Measurements from ENCODE around the gene C22orf39.

Gene C22orf39

DNA sequence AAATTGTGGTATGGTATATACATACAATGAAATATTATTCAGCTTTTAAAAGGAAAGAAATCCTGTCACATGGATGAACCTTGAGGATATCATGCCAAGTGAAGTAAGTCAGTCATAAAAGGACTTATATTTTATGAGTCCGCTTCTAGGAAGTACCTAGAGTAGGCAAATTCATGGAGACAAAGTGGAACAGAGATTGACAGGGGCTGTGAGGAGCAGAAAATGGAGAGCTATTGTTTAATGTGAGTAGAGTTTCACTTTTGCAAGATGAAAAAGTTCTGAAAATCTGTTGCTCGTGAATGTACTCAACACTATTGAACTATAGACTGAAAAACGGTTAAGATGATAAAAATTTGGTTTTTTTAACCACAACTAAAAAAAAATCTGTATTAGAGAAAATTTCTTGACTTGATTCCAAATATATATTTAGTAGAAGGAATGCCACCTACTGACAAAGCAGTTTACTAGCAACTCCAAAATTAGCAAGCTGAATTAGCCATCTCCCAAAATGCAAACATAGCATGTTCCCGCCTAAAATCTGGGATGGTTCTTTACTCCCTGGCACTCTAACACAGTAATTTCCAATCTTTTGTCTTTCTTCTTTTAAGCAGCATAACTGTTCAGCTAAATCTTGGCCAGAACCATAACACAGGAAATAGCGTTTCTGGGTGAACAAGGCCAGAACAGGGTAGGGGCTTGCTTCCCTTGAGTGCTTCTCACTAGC lies 30.0 kb upstream of the C22orf39 start:
- no peak for DNase-seq (ENCODE audit: low spot score)

DNA sequence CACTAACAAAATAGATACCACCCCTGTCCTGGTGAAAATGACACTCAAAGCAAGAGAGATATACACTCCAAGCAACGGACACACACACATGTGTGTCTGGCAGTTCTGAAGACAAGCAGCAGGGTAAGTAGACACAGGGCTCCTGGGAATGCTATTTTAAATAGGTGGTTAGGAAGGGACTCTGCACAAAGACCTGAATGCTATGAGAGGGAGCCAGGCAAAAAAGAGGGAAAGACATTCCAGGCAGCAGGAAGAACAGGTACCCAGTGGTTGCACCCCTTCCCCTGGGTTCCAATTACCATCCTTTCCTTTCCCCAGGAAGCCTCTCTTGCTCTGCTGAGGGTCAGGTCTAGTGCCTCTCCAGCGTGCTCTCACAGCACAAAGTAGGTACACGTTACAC lies 28.5 kb upstream of the C22orf39 start:
- DNase-seq (ENCODE audit: low spot score), result no peak

DNA sequence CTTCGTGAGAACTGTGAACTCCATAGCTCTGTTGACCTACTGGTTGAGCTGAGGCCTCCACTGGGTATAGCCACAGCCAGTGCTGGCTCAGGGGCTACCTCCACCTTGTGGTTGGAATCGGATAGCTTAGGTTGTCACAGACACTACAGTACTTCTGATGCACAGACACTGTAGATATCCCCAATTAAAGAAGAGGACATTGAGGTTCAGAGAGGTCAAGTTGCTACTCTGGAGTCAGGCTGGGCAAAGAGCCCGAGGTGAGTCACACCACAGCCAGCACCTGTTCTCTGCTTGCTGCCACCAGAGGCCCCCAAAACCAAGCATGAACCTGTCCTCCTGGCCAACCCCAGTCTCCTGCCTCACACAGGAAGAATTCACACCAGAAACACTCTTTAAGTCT lies 26.1 kb upstream of the C22orf39 start:
- DNase-seq (ENCODE audit: low spot score), result no peak

DNA sequence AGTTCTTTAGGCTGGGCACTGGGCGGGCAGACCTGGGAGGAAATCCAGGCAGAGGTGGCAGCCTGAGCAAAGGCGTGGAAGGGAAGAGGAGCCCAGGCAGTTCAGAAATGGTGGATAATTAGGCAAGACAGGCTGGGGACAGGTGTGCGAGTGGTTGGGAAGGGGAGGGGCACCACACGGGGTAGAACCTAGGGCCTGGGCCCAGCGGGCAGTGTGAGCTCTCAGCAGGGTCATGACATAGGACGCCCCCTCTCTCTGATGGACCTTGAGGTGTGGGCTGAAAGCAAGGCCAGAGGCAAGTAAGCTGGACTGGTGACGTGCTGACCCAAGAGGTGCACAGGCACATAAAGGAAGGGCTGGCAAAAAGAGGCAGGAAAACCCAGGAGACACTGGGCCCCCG lies 24.7 kb upstream of the C22orf39 start:
- no peak for DNase-seq (ENCODE audit: low spot score)

DNA sequence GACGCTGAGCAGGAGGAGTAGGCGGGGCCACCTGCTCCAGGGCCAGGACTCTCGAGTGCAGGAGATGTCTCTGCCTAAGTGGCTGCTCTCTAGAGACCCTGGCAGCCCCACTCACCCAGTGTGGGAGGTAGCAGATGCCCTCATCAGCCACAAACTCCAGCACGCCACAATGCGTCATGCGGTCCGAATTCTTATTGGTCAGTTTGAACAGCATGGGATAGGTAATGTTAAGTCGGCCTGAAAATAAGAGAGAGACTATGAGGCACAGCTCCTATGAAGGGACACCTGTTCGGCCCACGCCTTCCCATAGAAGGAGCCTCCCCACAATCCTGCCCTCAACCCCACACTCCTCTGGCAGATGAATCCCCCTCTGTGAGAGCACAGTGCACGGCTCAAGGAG lies 24.1 kb upstream of the C22orf39 start:
- no peak for DNase-seq (ENCODE audit: low spot score)

DNA sequence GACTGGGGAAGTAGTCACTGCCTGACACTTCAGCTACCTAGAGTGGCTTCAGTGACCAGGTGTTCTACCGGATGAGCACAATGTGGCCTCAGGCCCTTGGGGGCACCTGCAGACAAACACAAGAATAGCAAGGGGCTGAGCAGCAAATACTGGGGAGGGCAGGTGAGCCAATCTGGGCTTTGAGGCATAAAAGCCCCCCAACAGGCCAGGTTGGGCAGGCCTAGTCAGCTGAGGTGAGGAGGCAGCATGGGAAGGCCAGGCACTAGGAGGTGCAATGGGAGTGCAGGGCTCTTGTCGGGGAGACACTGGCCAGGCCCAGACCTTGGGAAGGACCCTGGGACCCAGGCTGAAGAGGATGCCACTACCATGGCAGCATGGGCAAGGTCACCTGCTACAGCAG lies 22.5 kb upstream of the C22orf39 start:
- no peak for DNase-seq (ENCODE audit: low spot score)

DNA sequence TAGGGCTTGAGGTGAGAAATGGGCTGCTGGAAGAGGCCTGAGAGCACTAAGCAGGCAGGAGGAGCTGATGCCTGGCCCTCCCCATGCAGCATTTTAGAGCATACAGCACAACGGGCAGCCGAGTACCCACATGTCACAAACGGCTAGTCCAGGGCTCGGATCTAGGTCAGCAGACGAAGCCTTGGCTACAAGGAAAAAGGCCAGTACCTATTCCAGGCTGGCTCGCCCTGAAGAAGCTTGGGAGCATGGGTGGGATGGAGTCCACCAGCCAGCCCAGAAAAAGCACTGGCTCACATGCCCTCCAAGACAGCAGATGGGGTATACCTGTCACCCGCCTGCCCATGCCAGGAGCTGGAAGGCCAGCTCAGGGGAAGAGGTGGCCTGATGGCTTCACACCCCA lies 21.9 kb upstream of the C22orf39 start:
- DNase-seq (ENCODE audit: low spot score), result no peak

DNA sequence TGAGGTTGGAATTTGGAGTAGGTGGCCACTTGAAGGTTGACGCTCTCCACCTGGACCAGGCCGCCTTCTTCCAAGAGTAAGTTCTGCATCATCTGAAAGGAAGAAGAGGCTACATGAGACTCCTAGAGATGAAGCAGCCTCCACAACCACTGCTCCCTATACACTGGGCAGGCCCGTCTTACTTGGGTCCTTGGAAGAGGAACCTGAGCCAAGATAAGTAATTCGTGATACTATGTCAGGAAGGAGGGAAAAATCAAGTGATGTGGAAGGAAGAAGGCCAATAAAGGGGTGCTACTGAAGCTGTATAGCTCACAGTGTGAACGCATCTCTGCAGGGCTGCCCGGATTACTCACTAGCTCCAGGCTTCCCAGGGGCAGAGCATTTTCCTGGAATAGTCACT lies 20.4 kb upstream of the C22orf39 start:
- DNase-seq (ENCODE audit: low spot score), result no peak

DNA sequence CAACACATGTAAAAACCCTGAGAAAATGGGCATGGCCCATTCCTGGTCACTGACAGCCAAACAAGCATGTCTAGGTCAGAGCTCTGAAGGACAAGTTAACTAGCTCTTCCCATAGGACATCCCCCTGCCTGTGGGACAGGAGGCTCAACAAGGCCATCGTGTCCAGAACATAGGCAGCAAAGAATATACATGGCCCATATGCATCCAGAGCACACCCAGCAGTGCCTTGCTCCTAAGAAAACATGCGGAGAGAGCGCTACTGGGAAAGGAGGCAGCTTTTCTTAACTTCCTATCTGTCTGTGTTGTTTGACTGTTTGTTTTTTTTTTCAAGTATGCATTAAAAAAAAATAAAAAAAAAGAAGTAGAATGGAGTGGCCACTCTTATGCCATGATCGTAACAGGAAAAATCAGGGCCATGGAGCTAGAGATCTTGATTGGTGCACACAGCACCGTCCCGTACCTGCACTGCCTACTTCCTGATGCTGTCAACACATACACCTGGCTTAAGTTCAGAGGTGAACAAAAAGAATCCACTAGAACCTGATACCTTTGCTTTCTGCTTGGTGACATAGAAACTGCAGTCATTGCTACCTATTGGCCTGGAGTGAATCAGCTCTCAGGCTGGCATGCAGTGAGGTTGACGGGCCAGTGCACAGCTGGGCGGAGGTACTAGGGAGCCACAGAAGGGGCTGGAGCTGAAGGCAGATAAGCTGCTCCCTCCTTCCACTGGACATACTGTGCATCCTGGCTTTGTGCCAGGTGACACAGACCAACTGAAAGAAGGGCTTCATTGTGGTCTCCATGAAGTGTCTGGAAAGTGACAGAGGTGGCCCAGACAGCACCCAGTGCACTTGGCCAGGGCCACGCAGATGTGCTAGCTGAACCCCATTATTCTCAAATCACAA lies 19.6 kb upstream of the C22orf39 start:
- DNase-seq (ENCODE audit: low spot score), result no peak

DNA sequence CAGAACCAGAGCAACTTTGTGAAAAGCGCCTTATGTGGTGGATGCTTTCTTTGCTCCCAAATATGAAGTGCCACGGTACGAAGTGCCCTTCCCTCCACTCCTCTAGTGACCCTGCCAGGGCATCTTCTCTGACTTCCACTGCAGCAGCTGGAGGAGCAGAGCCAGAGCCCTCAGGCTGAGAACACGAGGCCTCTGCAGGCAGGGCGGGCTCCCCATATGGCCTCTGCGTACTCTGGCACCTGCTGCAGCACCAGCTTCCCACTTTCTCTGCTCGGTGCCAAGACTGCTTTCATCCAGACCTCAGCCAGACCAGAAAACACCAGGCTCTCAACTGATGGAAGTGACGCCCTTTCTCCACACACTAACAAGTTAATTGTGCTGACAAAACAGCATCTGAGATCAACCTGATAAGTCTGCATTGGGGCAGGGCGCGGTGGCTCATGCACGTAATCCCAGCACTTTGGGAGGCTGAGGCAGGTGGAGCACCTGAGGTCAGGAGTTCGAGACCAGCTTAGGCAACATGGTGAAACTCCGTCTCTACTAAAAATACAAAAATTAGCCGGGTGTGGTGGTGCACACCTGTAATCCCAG lies 18.7 kb upstream of the C22orf39 start:
- DNase-seq (ENCODE audit: low spot score), result no peak

DNA sequence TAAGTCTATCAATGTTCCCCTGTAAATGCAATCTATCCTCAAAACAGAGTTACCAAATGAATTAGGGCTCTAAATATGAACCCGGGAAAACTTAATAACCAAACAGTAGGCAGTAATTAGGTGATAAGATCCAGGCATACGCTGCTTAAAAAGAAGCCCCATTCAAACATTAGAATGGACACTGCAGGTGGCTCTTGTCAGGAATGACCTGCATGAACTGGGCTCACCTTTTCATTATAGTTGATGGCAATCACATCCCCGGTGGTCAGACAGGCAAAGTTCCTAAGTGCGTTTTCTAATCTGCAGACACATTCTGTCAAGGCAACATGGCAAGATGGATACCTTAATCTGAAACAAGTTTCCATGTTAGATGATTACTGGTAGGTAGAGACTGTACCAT lies 17.5 kb upstream of the C22orf39 start:
- DNase-seq (ENCODE audit: low spot score), result no peak

DNA sequence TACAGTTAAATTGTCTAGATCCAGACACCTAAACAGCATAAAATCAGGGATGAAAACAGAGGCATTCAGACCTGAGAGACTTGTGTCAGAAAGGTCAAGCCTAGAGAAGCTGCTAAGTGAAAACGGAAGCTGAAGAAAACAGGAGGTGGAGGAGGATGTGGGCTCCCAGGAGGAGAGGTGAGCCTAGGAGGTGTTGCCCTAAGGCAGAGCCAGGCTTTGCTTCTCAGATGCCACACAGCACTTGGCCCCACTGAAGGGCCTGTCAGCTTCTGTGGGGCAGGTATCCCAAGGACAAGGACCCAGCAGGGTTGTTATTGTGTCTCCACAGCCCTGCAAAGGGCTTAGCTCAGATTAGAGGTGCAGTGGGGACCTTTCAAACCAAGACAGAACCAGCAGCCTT lies 17.0 kb upstream of the C22orf39 start:
- DNase-seq (ENCODE audit: low spot score), result no peak

DNA sequence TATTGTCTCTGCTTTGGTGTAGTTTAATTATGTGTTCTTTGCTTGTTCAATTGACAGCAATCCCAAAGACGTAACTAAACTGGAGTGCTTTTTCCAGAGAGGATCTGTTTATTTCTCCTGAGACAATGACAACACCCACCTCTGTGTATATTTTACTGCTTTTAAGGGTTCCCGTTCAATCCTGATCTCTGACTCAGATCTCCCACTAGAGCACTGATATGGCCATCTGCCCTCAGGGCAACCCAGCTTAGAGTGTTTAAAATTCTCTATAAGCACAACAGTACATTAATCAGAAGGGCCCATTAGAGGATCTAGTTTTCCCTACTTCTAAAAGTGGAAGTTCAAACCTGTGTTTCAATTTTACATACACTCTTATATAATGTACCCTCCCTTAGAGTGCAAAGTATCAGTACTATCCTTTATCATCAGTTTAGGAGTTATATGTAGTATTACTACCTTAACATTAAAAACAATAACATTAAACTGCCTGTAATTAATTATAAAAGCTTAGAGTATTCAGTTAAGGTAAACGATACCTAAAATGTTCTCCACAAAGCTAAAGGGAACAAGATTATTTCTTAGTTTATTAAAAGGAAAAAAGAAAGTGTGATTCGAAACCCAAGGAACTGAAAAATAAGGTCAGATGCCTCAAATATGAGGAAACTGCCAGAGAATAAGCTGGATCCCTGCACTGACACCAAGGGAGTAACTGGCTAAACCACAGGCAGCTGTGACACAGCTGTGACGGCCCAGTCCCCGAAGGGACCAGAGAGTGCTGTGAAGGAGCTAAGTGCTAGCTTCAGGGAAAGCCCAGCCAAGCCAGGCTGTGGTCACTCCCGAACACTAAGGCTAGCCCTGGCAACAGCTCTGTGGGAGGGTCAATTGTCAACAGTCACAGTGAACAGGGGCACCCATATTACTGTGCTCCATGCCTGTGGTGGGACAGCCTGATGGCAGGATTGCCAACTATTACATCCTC lies 16.3 kb upstream of the C22orf39 start:
- DNase-seq (ENCODE audit: low spot score), result no peak

DNA sequence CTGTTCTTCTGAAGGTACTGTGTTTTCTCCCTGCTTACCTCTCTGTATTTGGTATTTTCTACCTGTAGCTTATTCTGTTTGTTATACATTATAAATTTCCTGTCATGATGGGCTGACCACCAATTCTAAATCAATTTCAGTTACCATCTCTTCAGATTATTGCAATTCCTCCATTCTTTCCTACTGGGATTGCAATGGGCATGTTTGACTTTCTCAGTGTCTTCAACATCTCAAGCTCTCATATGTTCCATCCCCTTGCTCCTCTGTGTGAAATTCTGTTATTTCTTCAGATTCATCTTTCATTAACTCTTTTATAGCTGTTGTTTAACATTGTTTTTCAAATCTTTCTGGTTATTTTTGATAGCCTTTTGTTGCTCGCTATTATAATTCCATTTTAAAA lies 15.5 kb upstream of the C22orf39 start:
- DNase-seq (ENCODE audit: low spot score), result no peak

DNA sequence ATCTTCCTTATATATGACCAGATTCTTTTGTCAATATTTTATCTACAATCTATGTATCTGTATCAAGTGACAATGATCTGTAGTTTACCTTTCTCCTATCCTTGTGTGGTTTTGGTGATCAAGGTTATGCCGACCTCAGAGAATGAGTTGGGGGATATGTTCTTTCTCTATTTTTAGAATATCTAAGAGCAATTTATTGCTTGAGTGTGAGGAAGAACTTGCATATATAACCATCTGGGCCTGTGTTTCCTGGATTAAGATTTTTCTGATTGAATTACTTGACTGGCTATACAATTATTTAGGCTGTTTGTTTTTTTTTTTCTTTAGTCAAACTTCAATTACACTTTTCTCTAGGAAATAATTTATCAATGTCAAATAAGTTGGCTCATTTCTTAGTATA lies 14.0 kb upstream of the C22orf39 start:
- no peak for DNase-seq (ENCODE audit: low spot score)

DNA sequence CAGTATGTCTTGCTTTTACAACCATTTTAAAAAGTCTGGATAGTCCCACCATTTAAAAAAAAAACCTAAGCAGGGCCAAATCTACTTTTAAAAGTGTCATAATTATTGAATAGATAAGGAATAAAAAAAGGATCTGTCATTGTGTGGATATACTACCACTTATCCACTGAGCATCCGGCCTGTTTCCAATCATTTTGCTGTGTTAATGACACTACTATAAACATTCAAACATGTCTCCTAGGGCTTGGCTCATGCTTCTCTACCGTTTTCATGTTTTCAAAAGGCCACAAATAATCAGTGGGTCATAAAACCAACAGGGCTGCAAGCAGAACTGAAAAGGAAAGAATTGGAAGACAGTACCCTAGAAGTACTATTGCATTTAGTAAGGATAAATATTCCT lies 12.5 kb upstream of the C22orf39 start:
- no peak for DNase-seq (ENCODE audit: low spot score)

DNA sequence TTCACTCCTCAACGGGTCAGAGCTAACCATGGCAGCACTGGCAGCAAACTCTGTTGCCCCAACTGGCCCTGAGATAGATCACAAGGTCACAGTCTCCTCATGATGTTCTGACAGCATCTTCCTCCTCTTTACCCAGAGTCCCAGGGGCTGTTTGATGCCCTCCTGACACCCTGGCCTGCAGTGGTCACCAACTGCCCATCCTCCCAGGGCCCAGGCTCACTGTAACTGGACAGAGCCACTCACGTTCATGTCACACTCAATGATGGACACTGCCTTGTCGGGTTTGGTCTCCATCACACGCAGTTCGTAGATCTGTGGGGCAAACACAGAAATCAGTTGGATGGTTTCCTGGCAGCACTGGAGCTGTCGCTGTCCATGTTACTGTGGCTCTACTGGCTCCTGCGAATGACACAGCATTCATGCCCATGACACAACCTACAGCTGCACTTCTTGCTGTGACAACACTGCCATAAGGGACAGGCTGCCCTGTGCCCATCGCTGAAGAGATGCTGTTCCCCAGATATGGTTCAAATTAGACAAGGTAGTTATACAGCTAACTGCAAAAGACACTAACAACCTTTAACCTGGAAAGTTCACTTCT lies 10.4 kb upstream of the C22orf39 start:
- no peak for DNase-seq (ENCODE audit: low spot score)

DNA sequence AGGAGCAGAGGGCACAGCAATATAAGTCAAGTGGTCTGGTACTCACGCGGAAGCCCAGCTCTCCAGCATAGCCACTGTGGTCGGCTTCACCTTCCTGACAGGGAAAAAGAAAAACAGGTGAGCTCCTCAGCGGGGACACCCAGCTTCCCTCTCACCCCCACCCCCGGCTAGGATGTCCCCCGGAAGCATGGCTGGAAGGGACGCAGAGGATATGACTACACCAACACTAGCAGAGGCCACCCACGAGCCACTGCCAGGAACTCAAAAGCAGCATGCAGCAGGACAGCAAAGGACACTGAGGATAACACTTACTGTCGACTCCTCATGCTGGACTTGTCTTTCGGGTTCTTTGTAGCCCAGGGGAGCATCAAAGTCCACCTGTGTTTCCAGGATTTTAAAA lies 9.0 kb upstream of the C22orf39 start:
- no peak for DNase-seq (ENCODE audit: low spot score)

DNA sequence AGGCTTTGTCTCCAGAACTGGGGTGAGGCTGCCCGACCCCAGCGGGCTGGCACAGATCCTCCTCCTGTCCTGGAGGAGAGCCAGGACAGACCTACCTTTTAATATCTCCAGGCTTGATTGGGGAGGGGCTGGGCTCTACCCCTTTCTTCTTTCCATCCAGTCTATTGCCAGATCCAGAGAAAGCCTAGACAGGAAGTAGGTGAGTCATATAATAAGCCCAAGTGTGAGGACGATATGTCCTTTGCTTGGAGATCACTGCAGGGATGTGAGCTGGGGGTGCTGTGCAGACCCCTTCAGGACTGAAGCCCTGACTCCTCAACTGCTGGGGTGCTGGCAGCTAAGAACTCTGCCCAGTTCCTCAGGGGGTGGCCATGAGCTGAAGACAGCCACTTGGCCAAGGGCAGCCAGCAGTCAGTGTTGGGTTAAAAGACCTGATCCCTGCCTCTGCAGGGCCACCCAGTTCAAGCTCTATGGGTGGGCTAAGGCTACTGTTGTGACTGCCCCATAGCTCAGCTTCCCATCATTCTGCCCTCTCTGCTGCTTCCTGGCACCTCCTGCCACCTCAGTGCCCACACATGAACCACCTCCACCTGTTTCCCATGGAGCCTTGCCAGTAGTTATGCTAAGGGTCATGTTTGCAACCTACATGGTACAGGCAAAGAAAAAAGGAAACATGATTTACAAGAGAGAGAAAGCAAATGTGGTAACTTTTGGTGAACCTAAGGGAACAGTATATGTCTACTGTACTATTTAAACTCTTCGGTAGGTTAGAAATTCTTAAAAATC lies 8.3 kb upstream of the C22orf39 start:
- DNase-seq (ENCODE audit: low spot score), result no peak

DNA sequence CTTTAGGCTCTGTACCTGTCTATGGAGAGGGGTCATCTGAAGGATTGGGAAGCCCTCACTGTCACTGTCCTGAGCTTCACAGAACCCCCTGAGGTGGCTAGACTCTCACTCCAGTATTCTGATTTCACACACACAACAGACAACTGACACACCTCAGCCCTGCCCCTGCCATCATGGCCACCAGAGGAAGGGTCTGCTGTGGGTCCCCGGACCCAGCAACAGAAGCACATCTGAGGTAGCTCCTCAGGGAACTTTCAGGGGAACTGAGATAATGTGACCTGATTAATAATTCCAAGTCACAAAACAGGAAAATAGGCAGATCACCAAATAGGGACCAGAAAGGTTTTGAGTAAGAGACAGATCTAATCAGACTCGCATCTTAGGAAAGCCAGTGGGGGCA lies 7.5 kb upstream of the C22orf39 start:
- DNase-seq (ENCODE audit: low spot score), result no peak

DNA sequence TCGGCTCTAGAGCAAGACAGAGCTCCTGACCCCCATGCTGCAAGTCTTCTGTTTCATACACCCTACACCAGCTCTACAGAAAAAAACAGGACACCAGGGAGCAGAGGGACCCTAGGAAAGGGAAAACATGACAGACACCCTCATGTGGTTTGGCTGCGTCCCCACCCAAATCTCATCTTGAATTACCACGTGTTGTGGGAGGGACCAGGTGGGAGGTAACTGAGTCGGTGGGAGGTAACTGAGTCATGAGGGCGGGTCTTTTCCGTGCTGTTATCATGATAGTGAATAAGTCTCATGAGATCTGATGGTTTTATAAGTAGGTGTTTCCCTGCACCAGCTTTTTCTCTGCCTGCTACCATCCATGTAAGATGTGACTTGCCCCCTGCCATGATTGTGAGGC lies 6.6 kb upstream of the C22orf39 start:
- DNase-seq (ENCODE audit: low spot score), result no peak

All from putamen (tissue), 1 donor.